Natural killer cell (primary cell): ENCODE results near the gene PMM1. TPM values are rescaled to one million over a fixed set of nuclear protein-coding genes. Genes with fewer than 3 reads are reported as not detected.
A peak's percentile ranks its signal among the peaks of the same experiment; 100 is the strongest.

Source experiments
- ATAC-seq, 3 donors: fragments of 150-1000 bp in 2 of 3; fragments of 200-7000 bp in 1 of 3; cut with Tn5 transposase; 1 replicate in 1 of 3; 2 replicates in 2 of 3; pipeline ENCODE4 v1.10.0; 2021; ENCODE audit warnings: mild to moderate bottlenecking in 2 of 3, moderate library complexity in 2 of 3
- DNase-seq, 2 donors: peaks; one replicate each; pipeline versions ENCODE4 v3.0.0 to v3.0.0-alpha.2; 2013 to 2021; ENCODE audit warnings: mixed read lengths in 1 of 2
- H3K27ac ChIP-seq: one replicate; pipeline ENCODE4 v1.5.1; 2013; ENCODE audit warnings: mild to moderate bottlenecking, low read length
- H3K27me3 ChIP-seq: one replicate; pipeline ENCODE4 v1.6.1; 2013; ENCODE audit warnings: low read length; ENCODE audit not compliant: control insufficient read depth, insufficient read depth
- H3K36me3 ChIP-seq: one replicate; pipeline ENCODE4 v1.6.1; 2013; ENCODE audit warnings: low read length; ENCODE audit not compliant: control insufficient read depth, insufficient read depth
- H3K4me1 ChIP-seq: one replicate; pipeline ENCODE4 v1.6.1; 2013; ENCODE audit warnings: low read length; ENCODE audit not compliant: control insufficient read depth, insufficient read depth
- H3K4me3 ChIP-seq: one replicate; pipeline ENCODE4 v1.5.1; 2013; ENCODE audit warnings: low read length
- H3K9me3 ChIP-seq: one replicate; pipeline ENCODE4 v1.6.1; 2013; ENCODE audit warnings: low read length; ENCODE audit not compliant: control insufficient read depth, insufficient read depth
- H3K27ac Mint-ChIP-seq, 2 donors: one replicate each; pipeline ENCODE4 v1.8.0; 2022; ENCODE audit warnings: mild to moderate bottlenecking in 2 of 2, mixed read lengths in 2 of 2, moderate library complexity in 1 of 2
- H3K27me3 Mint-ChIP-seq, 2 donors: one replicate each; pipeline ENCODE4 v1.8.0; 2022; ENCODE audit warnings: low read depth in 2 of 2, mixed read lengths in 2 of 2
- H3K36me3 Mint-ChIP-seq: one replicate; pipeline ENCODE4 v1.8.0; 2022; ENCODE audit warnings: mixed read lengths
- H3K4me1 Mint-ChIP-seq, 2 donors: one replicate each; pipeline ENCODE4 v1.8.0; 2022; ENCODE audit warnings: mixed read lengths in 2 of 2
- H3K4me3 Mint-ChIP-seq: one replicate; pipeline ENCODE4 v1.8.0; 2022; ENCODE audit warnings: mild to moderate bottlenecking, moderate library complexity, mixed read lengths
- H3K9me3 Mint-ChIP-seq, 2 donors: one replicate each; pipeline ENCODE4 v1.8.0; 2022; ENCODE audit warnings: mixed read lengths in 2 of 2
- CTCF ChIP-seq: fragments of 200-600 bp; IDR thresholded peaks from one replicate; pipeline ENCODE4 v1.8.0; 2022; ENCODE audit warnings: antibody characterized with exemption
- WGBS: methylation state at CpG from one replicate; pipeline ENCODE4 v1.1.7; 2013; ENCODE audit warnings: missing lambda C conversion rate; ENCODE audit not compliant: insufficient coverage; 5-methylcytosine and 5-hydroxymethylcytosine counted together
- intact Hi-C: fragments of 100-400 bp; cut with micrococcal nuclease; formaldehyde crosslinking; loops from one replicate; pipeline ENCODE4 v1.14.2; 2022
- total RNA-seq, 4 donors: library from RNA; stranded (reverse); fragments of 120-200 nt in 1 of 4; gene quantifications; one replicate each; pipeline versions ENCODE4 v1.2.3 to v1.2.4, GENCODE V29; 2013 to 2022

PMM1 gene
- total RNA-seq, 3 donors from 2014 or later (not counting 1 experiment from before 2014, with no cell fraction given), result 13.1 to 20.4 (median 16.4) TPM

- no peak overlapping the region for H3K27ac Mint-ChIP-seq
- ATAC-seq, result no peak
- H3K27me3 ChIP-seq, result no peaks in the 10 kb centered on the region
- no peaks in the 10 kb centered on the region for H3K36me3 Mint-ChIP-seq
- 98% methylated on average over 12 of the region's 12 CpGs for WGBS
- DNase-seq, result no peak
- H3K27me3 Mint-ChIP-seq, result no peaks in the 10 kb centered on the region
- intact Hi-C loops, result no loop called here
- no peak overlapping the region for H3K27ac ChIP-seq
- no peaks in the 10 kb centered on the region for H3K4me1 Mint-ChIP-seq
- peaks cover 20% of the 10 kb centered on the region for H3K36me3 ChIP-seq
- no peak overlapping the region for H3K4me3 Mint-ChIP-seq
- no peaks in the 10 kb centered on the region for H3K9me3 ChIP-seq
- H3K4me3 ChIP-seq, result no peak overlapping the region
- no peak for TF ChIP-seq CTCF
- H3K9me3 Mint-ChIP-seq, result no peaks in the 10 kb centered on the region
- H3K4me1 ChIP-seq, result no peaks in the 10 kb centered on the region
Observed at GRCh38 chr22:41579297-41579996, 10.2 kb downstream of the PMM1 start.

GRCh38 chr22:41578818-41579217, 10.8 kb downstream of the PMM1 start:
- no peak for DNase-seq
- Mint-ChIP-seq H3K27ac (no peak overlapping the region), H3K9me3 (no peaks in the 10 kb centered on the region), H3K4me1 (no peaks in the 10 kb centered on the region), H3K36me3 (no peaks in the 10 kb centered on the region), H3K4me3 (no peak overlapping the region), H3K27me3 (no peaks in the 10 kb centered on the region)
- H3K4me1 ChIP-seq, result no peaks in the 10 kb centered on the region
- TF ChIP-seq CTCF, result no peak
- no peak for ATAC-seq
- intact Hi-C loops, result no loop called here
- H3K4me3 ChIP-seq, result no peak overlapping the region
- H3K27ac ChIP-seq, result no peak overlapping the region
- over 99% methylated on average over 9 of the region's 9 CpGs for WGBS
- H3K9me3 ChIP-seq, result no peaks in the 10 kb centered on the region
- no peaks in the 10 kb centered on the region for H3K27me3 ChIP-seq
- H3K36me3 ChIP-seq, result peaks cover 16% of the 10 kb centered on the region

GRCh38 chr22:41578114-41578513, 11.5 kb downstream of the PMM1 start:
- H3K27ac Mint-ChIP-seq, result no peak overlapping the region
- DNase-seq, result no peak
- WGBS, result 97% methylated on average over 8 of the region's 8 CpGs
- H3K4me1 Mint-ChIP-seq, result no peaks in the 10 kb centered on the region
- intact Hi-C loops, result no loop called here
- H3K36me3 Mint-ChIP-seq, result no peaks in the 10 kb centered on the region
- H3K4me3 ChIP-seq, result no peak overlapping the region
- no peak overlapping the region for H3K4me3 Mint-ChIP-seq
- no peaks in the 10 kb centered on the region for H3K9me3 ChIP-seq
- no peaks in the 10 kb centered on the region for H3K4me1 ChIP-seq
- TF ChIP-seq CTCF, result no peak
- no peak for ATAC-seq
- no peaks in the 10 kb centered on the region for H3K27me3 Mint-ChIP-seq
- no peaks in the 10 kb centered on the region for H3K27me3 ChIP-seq
- H3K27ac ChIP-seq, result no peak overlapping the region
- peaks cover 12% of the 10 kb centered on the region for H3K36me3 ChIP-seq
- no peaks in the 10 kb centered on the region for H3K9me3 Mint-ChIP-seq

GRCh38 chr22:41576877-41577276, 12.8 kb downstream of the PMM1 start:
- Histone ChIP-seq H3K4me1 (no peaks in the 10 kb centered on the region), H3K27me3 (no peaks in the 10 kb centered on the region), H3K27ac (no peak overlapping the region), H3K9me3 (no peaks in the 10 kb centered on the region), H3K36me3 (peaks cover 8% of the 10 kb centered on the region), H3K4me3 (no peak overlapping the region)
- intact Hi-C loops, result no loop called here
- Mint-ChIP-seq H3K4me1 (no peaks in the 10 kb centered on the region), H3K36me3 (no peaks in the 10 kb centered on the region), H3K27ac (no peak overlapping the region), H3K9me3 (no peaks in the 10 kb centered on the region), H3K4me3 (no peak overlapping the region), H3K27me3 (no peaks in the 10 kb centered on the region)
- no peak for TF ChIP-seq CTCF
- 80% methylated on average over 9 of the region's 9 CpGs for WGBS
- peak in 1 of 2 donors; percentile 54 for DNase-seq
- ATAC-seq, result peak in 2 of 3 donors; percentile 60 to 69
